Measurements from ENCODE around the gene HYPK.

Gene HYPK

DNA sequence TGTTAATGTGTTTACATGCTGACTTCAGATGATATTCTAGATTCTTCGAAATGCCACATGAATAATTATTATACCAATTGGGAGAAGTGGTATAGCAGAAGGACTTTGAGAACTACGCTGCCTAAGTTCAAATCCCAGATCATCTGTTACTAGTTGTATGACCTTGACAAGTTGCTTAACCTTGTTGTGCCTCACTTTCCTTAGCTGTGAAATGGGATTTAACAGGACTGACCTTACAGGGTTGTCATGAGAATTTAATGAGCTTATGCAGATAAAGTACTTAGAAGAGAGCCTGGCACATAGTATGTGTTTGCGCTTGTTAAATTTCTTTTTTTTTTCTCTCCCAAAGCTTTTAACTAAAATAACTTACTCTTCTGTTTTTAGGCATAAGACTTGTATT, 50.9 kb downstream of the HYPK start:
- no peak for ATAC-seq

DNA sequence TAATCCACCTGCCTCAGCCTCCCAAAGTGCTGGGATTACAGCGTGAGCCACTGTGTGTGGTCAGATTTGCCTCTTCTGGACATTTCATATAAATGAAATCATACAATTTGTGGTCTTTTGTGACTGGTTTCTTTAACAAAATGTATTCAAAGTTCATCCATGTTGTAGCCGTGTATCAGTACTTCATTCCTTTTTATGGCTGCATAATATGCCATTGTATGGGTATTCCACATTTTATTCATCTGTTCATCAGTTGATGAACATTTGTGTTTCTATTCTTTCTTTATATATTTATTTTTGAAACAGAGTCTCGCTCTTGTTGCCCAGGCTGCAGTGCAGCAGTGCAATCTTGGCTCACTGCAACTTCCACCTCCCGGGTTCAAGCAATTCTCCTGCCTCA, 52.2 kb downstream of the HYPK start:
- no peak for DNase-seq

More for the DNA sequence above, 50.9 kb downstream of the HYPK start:
- DNase-seq: no peak

More for the DNA sequence above, 52.2 kb downstream of the HYPK start:
- ATAC-seq: no peak
